HG03095 (cell line): Measurements from ENCODE around the gene NFIX.

Source experiments
- ATAC-seq: cut with Tn5 transposase; IDR thresholded peaks from one replicate; pipeline ENCODE4 v1.9.1; 2021; ENCODE audit warnings: moderate library complexity; ENCODE audit not compliant: unreplicated experiment

Gene NFIX

GRCh38 chr19:13018035-13018914 is 23.0 kb downstream of the NFIX start:
- ATAC-seq = no peak

GRCh38 chr19:13019332-13019731 is 24.1 kb downstream of the NFIX start:
- ATAC-seq = no peak

GRCh38 chr19:13020002-13020414 is 24.7 kb downstream of the NFIX start:
- ATAC-seq = no peak

- no peak for ATAC-seq
Measured at GRCh38 chr19:13022111-13022858, 27.0 kb downstream of the NFIX start.

GRCh38 chr19:13022859-13023636 is 27.8 kb downstream of the NFIX start:
- ATAC-seq = no peak

GRCh38 chr19:13023656-13024055 is 28.4 kb downstream of the NFIX start:
- no peak for ATAC-seq

GRCh38 chr19:13024126-13024950 is 29.1 kb downstream of the NFIX start:
- no peak for ATAC-seq

GRCh38 chr19:13024951-13025697 is 29.8 kb downstream of the NFIX start:
- no peak for ATAC-seq

GRCh38 chr19:13025819-13026456 is 30.7 kb downstream of the NFIX start:
- ATAC-seq = no peak

- ATAC-seq = no peak
Measured at GRCh38 chr19:13026462-13027370, 31.4 kb downstream of the NFIX start.

- ATAC-seq = no peak
Measured at GRCh38 chr19:13027557-13027956, 32.3 kb downstream of the NFIX start.

GRCh38 chr19:13028027-13028426 is 32.8 kb downstream of the NFIX start:
- no peak for ATAC-seq

- no peak for ATAC-seq
Measured at GRCh38 chr19:13029301-13029880, 34.1 kb downstream of the NFIX start.

- no peak for ATAC-seq
Measured at GRCh38 chr19:13029893-13030292, 34.6 kb downstream of the NFIX start.

- no peak for ATAC-seq
Measured at GRCh38 chr19:13031917-13032623, 36.8 kb downstream of the NFIX start.

- no peak for ATAC-seq
Measured at GRCh38 chr19:13032837-13033236, 37.6 kb downstream of the NFIX start.

- ATAC-seq = no peak
Measured at GRCh38 chr19:13033244-13033643, 38.0 kb downstream of the NFIX start.
